DMS153 treated with DMSO at 0.1 percent for 48 hours (cell line): ENCODE measurements around the gene SH2B3.
"Not testable (repeated sequence)": the region's sequence is repeated elsewhere in the genome, so short reads cannot be mapped to it uniquely, and the experiment has no call there.

ENCODE experiments used
- DNase-seq: peaks from one replicate; lab custom pipeline; 2025; ENCODE audit not compliant: unreplicated experiment; lab: John Stamatoyannopoulos, UW

SH2B3 gene

GRCh38 chr12:111457071-111457470, 51.3 kb downstream of the SH2B3 start:
- no peak for DNase-seq

- DNase-seq = no peak
Observed at GRCh38 chr12:111457577-111457976, 51.9 kb downstream of the SH2B3 start.

- DNase-seq = no peak
Observed at GRCh38 chr12:111458546-111459172, 52.9 kb downstream of the SH2B3 start.

- DNase-seq = not testable (repeated sequence)
Observed at GRCh38 chr12:111460111-111460510, 54.4 kb downstream of the SH2B3 start.

- DNase-seq = no peak
Observed at GRCh38 chr12:111462210-111462769, 56.6 kb downstream of the SH2B3 start.

GRCh38 chr12:111467092-111467856, 61.6 kb downstream of the SH2B3 start:
- no peak for DNase-seq

GRCh38 chr12:111467857-111468241, 62.1 kb downstream of the SH2B3 start:
- no peak for DNase-seq

- no peak for DNase-seq
Observed at GRCh38 chr12:111469401-111469800, 63.7 kb downstream of the SH2B3 start.

- DNase-seq = no peak
Observed at GRCh38 chr12:111471236-111471635, 65.5 kb downstream of the SH2B3 start.

GRCh38 chr12:111482462-111482861, 76.7 kb downstream of the SH2B3 start:
- no peak for DNase-seq

- no peak for DNase-seq
Observed at GRCh38 chr12:111488271-111488670, 82.5 kb downstream of the SH2B3 start.

- no peak for DNase-seq
Observed at GRCh38 chr12:111488798-111489197, 83.1 kb downstream of the SH2B3 start.

- not testable (repeated sequence) for DNase-seq
Observed at GRCh38 chr12:111492979-111493378, 87.3 kb downstream of the SH2B3 start.

GRCh38 chr12:111494676-111495075, 89.0 kb downstream of the SH2B3 start:
- DNase-seq = no peak
